Gastrocnemius medialis (tissue), 4 donors: ENCODE results near the gene GPBP1. TPM values are rescaled to one million over a fixed set of nuclear protein-coding genes. Genes with fewer than 3 reads are reported as not detected.

Experiments used
- ATAC-seq, 2 donors: fragments of 150-250 bp; one replicate each; pipeline ENCODE4 v1.9.1; 2016
- DNase-seq, 2 donors: peaks; one replicate each; pipeline ENCODE4 v3.0.0-alpha.2; 2019
- H3K27ac ChIP-seq, 4 donors: fragments of 200-600 bp; sonication (generic); 1 replicate in 1 of 4; 2 replicates in 3 of 4; pipeline ENCODE4 v1.5.1; 2016 to 2018; ENCODE audit warnings: mild to moderate bottlenecking in 2 of 4, moderate library complexity in 1 of 4
- H3K27me3 ChIP-seq, 3 donors: fragments of 200-600 bp; sonication (generic) in 2 of 3; 1 replicate in 1 of 3; 2 replicates in 2 of 3; pipeline versions ENCODE4 v1.5.1 to v1.6.0; 2016 to 2019; ENCODE audit warnings: mild to moderate bottlenecking in 1 of 3, moderate library complexity in 1 of 3
- H3K36me3 ChIP-seq, 2 donors: fragments of 200-600 bp; sonication (generic) in 1 of 2; one replicate each; pipeline ENCODE4 v1.5.1; 2017 to 2018
- H3K4me1 ChIP-seq, 2 donors: fragments of 200-600 bp; sonication (generic) in 1 of 2; one replicate each; pipeline ENCODE4 v1.5.1; 2016 to 2017; ENCODE audit warnings: mild to moderate bottlenecking in 2 of 2
- H3K4me3 ChIP-seq, 4 donors: fragments of 200-600 bp; sonication (generic) in 3 of 4; 1 replicate in 1 of 4; 2 replicates in 3 of 4; pipeline ENCODE4 v1.5.1; 2016 to 2019; ENCODE audit warnings: mild to moderate bottlenecking in 2 of 4
- H3K9me3 ChIP-seq, 3 donors: fragments of 200-600 bp; sonication (generic) in 2 of 3; 1 replicate in 1 of 3; 2 replicates in 2 of 3; pipeline ENCODE4 v1.5.1; 2016 to 2019
- CTCF ChIP-seq, 5 experiments: fragments of 450-650 bp in 3 of 5; fragments of 200-600 bp in 2 of 5; sonication (generic) in 2 of 5; IDR thresholded peaks in 4 of 5; conservative IDR thresholded peaks in 1 of 5; 1 replicate in 4 of 5; 2 replicates in 1 of 5; pipeline ENCODE4 v1.5.1; 2016 to 2019; ENCODE audit warnings: antibody characterized with exemption in 5 of 5, mild to moderate bottlenecking in 3 of 5, moderate library complexity in 3 of 5
- POLR2A ChIP-seq, 2 donors: fragments of 450-650 bp; IDR thresholded peaks; one replicate each; pipeline ENCODE4 v1.6.1; 2017; ENCODE audit warnings: antibody characterized with exemption in 2 of 2, mild to moderate bottlenecking in 2 of 2, moderate library complexity in 2 of 2
- in situ Hi-C, 4 donors: fragments of 200-750 bp; cut with MboI; loops; one replicate each; pipeline versions ENCODE4 v1.15.0 to v1.8.0; 2017; ENCODE audit warnings: low sequenced_read_pairs in 4 of 4
- intact Hi-C: fragments of 100-400 bp; cut with DNase I; formaldehyde crosslinking; loops from one replicate; pipeline ENCODE4 v1.15.1; 2023; ENCODE audit warnings: low total_unique reads
- total RNA-seq, 4 donors: library from RNA; depleted of rRNA; stranded (reverse); fragments of >200 nt; gene quantifications; one replicate each; pipeline versions ENCODE4 v1.1.0 to v1.2.3, GENCODE V29; 2016

The GPBP1 gene
- total RNA-seq, 4 donors from 2014 or later, result 40.4 to 58.0 (median 50.5) TPM

DNA sequence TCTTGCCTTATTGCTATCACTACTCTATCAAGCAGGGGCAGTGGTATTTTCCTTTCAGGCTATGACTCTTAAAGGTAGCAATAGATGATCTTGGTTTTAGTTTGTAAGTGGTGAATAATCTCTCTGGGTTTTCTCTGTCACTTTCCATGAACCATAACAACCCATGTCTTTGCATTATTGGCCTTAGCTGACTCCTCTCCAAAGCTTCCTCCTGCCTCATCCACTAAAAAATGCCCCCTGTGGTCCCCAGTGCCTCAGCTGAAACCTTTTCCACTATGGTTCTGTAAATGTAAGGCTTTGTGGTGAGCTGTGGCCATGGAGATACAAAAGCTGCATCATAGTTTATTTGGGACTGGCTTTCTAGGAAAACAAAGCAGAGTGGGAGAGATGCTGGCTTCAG lies 128.8 kb downstream of the GPBP1 start:
- no peaks in the 10 kb centered on the region for H3K9me3 ChIP-seq
- no peak overlapping the region for H3K4me3 ChIP-seq
- intact Hi-C loops (loop anchor here (5.0 kb wide), 1 partner anchor 475 kb away; no protein-coding TSS in a partner anchor), in situ Hi-C loops (loop anchor here (5.0 to 25.0 kb wide), 5 partner anchors 482 to 1165 kb away; partner anchors contain the start of gene PLK2 (in 1 of the 4))
- no peaks in the 10 kb centered on the region for H3K36me3 ChIP-seq
- no peak for TF ChIP-seq POLR2A (IDR thresholded peaks at IDR 0.05)
- no peak for TF ChIP-seq CTCF (IDR thresholded peaks at IDR 0.05 in 4 of 5, conservative IDR thresholded peaks at IDR 0.05 in 1 of 5)
- H3K27me3 ChIP-seq, result no peaks in the 10 kb centered on the region
- H3K4me1 ChIP-seq, result peaks cover 2 to 6% of the 10 kb centered on the region in 2 donors
- no peak for ATAC-seq
- DNase-seq, result no peak
- no peak overlapping the region for H3K27ac ChIP-seq

DNA sequence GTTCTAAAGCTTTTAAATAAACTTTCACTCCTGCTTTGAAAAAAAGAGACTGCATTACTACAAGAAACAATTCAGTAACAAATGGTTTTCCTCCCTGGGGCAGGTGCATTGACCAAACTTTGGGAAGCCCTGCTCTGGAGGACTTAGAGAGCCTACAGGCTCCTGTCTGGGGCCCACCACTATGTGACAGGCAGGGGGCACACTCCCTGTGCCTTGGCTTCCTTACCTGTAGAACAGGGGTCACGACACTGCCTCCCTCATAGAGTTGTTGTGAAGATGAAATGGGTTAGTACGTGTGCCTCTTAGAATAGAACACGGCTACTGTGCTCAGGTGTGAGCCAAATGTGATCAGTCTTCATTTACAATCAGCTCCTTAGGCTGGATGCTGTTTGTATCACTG lies 130.1 kb downstream of the GPBP1 start:
- no peak for DNase-seq
- no peak for ATAC-seq
- in situ Hi-C loops (loop anchor here (5.0 to 25.0 kb wide), 5 partner anchors 481 to 1163 kb away; partner anchors contain the start of gene PLK2 (in 1 of the 4)), intact Hi-C loops (loop anchor here (5.0 kb wide), 1 partner anchor 473 kb away; no protein-coding TSS in a partner anchor)
- Histone ChIP-seq H3K36me3 (no peaks in the 10 kb centered on the region), H3K27me3 (no peaks in the 10 kb centered on the region), H3K27ac (no peak overlapping the region), H3K4me3 (no peak overlapping the region), H3K4me1 (no peaks in the 10 kb centered on the region), H3K9me3 (no peaks in the 10 kb centered on the region)
- TF ChIP-seq CTCF (IDR thresholded peaks at IDR 0.05 in 4 of 5, conservative IDR thresholded peaks at IDR 0.05 in 1 of 5) (no peak), POLR2A (IDR thresholded peaks at IDR 0.05) (no peak)

DNA sequence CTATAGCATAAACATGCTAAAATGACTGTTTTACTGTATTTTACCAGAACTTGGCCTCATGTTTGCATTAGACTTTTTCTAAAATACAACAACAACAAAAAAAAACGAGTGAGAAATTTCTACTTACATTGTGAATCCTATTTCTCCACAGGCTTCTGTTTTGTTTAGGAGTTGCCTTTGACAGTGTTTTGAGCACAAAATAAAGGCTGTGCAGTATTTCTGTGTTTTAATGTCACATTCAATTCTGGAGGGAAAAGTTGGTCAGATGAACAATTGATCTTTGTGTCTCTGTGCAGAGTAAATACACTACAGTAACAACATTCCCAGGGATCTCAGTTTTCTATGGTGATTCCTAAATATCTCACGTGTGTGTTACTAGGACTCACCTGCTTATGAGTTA lies 131.1 kb downstream of the GPBP1 start:
- no peak overlapping the region for H3K27ac ChIP-seq
- no peaks in the 10 kb centered on the region for H3K36me3 ChIP-seq
- H3K4me1 ChIP-seq, result no peaks in the 10 kb centered on the region
- H3K4me3 ChIP-seq, result no peak overlapping the region
- no peaks in the 10 kb centered on the region for H3K9me3 ChIP-seq
- in situ Hi-C loops, result loop anchor here (5.0 to 25.0 kb wide), 5 partner anchors 480 to 1162 kb away; partner anchors contain the start of gene PLK2 (in 1 of the 4)
- intact Hi-C loops, result loop anchor here (5.0 kb wide), 1 partner anchor 472 kb away; no protein-coding TSS in a partner anchor
- no peak for ATAC-seq
- H3K27me3 ChIP-seq, result no peaks in the 10 kb centered on the region
- no peak for DNase-seq
- no peak for TF ChIP-seq POLR2A (IDR thresholded peaks at IDR 0.05)
- no peak for TF ChIP-seq CTCF (IDR thresholded peaks at IDR 0.05 in 4 of 5, conservative IDR thresholded peaks at IDR 0.05 in 1 of 5)

- H3K9me3 ChIP-seq, result no peaks in the 10 kb centered on the region
- no peaks in the 10 kb centered on the region for H3K36me3 ChIP-seq
- in situ Hi-C loops (loop anchor here in 3 of 4 donors (10.0 to 25.0 kb wide), 4 partner anchors 478 to 1158 kb away; partner anchors contain the start of gene PLK2 (in 1 of the 3)), intact Hi-C loops (no loop called here)
- no peak overlapping the region for H3K4me3 ChIP-seq
- no peaks in the 10 kb centered on the region for H3K4me1 ChIP-seq
- ATAC-seq, result no peak
- no peak for DNase-seq
- H3K27me3 ChIP-seq, result no peaks in the 10 kb centered on the region
- no peak overlapping the region for H3K27ac ChIP-seq
- TF ChIP-seq POLR2A (IDR thresholded peaks at IDR 0.05) (no peak), CTCF (IDR thresholded peaks at IDR 0.05 in 4 of 5, conservative IDR thresholded peaks at IDR 0.05 in 1 of 5) (no peak)
These were observed 132.5 kb downstream of the GPBP1 start for GRCh38 chr5:57306359-57306758.
